M059J (cell line): ENCODE results near the gene SULT2B1. TPM values are rescaled to one million over a fixed set of nuclear protein-coding genes. Genes with fewer than 3 reads are reported as not detected.
"Not testable (repeated sequence)": the region's sequence is repeated elsewhere in the genome, so short reads cannot be mapped to it uniquely, and the experiment has no call there.

ENCODE experiments used
- DNase-seq: peaks from one replicate; pipeline ENCODE4 v3.0.0-alpha.2; 2012; ENCODE audit warnings: low read depth
- total RNA-seq: library from RNA; depleted of rRNA; stranded (reverse); fragments of >200 nt; shearing (Covaris generic); gene quantifications from 2 replicates; pipeline ENCODE4 v1.2.3, GENCODE V29; 2014

SULT2B1 gene
- total RNA-seq, 1 experiment from 2014 or later = not detected

DNA sequence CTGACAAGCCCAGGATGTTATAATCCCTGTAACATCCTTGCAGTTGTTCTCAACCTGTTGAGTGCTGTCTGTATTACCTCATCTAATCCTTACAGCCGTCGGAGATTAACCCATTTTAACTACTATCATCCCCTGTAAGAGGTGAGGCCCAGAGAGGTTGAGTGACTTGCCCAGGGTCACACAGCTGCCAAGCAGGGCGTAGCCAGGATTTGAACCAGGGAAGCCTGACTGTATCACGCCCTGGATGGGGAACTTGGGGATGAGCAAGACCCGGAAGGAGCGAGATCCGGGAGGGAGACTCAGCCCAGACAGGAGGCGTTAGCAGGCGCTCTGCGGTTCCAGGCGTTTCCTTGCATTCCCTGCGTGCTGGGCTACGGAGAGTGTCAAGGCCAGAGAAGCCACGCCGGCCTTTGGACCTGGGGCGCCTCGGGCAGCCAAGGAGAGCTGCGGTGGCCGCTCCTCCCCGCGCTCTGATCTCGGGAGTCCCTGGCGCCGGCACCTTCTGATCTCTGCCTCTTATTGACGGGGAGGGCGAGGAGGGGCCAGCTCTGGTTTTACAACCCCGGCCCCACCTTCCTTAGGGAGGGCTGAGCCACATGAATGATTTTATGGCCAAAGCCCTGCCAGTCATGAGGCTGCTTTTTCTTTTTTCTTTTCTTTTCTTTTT, 6.2 kb downstream of the SULT2B1 start:
- peak; percentile 81 for DNase-seq

DNA sequence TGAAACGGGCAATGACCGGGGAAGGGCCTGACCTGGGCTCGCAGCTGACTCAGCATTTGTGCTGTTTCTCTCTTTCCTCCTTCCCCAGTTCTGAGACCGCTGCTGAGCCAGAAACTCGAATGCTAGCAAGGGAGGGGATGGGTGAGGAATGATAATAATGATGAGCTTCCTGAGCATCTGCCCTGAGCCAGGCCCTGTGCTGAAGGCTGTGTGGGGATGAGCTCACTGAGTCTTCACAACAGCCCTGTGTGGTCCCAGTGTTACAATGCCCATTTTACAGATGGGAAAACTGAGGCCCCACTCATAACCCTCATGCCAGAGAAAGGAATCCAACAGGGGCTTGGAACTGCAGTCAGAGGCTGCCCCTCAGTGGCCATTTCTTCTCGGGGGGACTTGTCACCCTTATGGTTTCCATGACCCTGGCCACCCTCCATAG, 8.1 kb downstream of the SULT2B1 start:
- DNase-seq = peak; percentile 27

DNA sequence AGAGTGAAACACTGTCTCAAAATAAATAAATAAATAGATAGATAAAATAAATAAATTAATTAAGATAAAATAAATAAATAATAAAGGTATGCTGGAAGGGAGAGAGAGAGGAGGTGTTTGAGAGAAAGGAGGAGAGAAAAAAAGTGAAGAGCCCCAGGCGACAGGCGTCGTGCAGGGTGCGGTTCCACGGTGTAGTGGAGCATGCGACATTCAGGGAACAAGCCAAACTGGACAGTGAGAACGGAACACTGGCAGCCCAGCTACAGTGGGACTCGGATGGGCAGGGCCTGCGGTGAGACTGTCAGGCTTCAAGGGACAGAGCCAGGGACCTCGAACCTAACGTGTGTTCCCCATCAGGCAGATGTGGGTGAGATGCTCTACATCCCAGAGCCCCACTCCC, 9.4 kb downstream of the SULT2B1 start:
- no peak for DNase-seq

DNA sequence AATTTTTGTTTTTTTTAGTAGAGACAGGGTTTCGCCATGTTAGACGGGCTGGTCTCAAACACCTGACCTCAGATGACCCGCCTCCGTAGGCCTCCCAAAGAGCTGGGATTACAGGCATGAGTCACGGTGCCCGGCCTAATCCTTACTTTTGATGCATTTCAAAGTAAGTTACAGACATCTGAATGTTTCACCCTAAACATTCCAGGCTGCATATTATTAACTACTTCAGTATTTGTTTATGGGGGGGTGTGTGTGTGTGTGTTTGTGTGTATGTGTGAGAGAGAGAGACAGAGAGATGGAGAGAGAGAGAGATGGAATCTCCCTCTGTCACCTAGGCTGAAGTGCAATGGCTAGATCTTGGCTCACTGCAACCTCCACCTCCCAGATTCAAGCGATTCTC, 13.1 kb downstream of the SULT2B1 start:
- peak; percentile 87 for DNase-seq

DNA sequence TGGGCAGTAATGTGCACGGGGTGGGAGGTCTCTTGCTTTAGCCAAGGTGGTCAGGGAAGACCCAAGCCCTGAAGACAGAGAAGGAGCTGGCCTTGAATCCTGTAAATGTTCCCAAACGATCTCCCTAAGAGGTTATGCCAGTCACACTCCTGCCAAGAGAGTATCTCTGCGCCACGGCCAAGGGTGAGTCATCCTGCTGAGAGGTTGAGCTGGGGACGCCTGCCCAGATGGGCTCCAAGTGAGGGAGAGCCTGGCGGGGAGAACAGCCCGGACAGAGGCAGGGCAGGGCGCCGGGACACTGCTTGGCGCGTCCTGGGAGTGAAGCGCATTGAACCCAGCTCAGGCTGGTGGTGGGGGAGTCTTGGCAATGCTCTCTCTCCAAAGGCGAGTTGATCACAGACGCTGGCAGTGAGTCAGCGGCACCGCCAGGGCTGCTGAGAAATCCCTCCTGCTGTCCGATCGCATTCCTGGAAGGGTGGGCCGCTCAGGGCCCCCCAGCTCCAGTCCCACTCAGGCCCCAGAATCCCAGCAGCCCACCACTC, 16.4 kb downstream of the SULT2B1 start:
- peak; percentile 98 for DNase-seq

- DNase-seq = peak; percentile 65
Measured at GRCh38 chr19:48569814-48570213, 17.8 kb downstream of the SULT2B1 start.

GRCh38 chr19:48571378-48572162, 19.6 kb downstream of the SULT2B1 start:
- DNase-seq = no peak

GRCh38 chr19:48573163-48573505, 21.2 kb downstream of the SULT2B1 start:
- no peak for DNase-seq

GRCh38 chr19:48575931-48576622, 24.1 kb downstream of the SULT2B1 start:
- DNase-seq = no peak

GRCh38 chr19:48577908-48578307, 25.9 kb downstream of the SULT2B1 start:
- not testable (repeated sequence) for DNase-seq

DNA sequence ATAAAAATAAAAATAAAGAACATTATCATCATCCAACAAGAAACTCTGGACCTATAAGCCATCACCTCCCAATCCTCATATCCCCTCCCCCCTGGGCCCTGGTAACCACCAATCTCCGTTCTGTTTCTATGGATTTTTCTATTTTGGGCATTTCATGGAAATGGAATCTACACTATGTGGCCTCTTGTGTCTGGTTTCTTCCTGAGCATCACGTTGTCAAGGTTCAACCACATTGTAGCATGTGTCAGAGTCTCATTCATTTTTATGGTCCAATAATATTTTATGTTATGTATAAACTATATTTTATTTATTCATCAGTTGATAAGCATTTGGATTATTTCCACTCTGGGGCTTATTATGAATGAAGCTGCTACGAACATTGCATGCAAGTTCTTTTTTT, 26.9 kb downstream of the SULT2B1 start:
- DNase-seq = peak; percentile 32

GRCh38 chr19:48582168-48582567, 30.2 kb downstream of the SULT2B1 start:
- no peak for DNase-seq

GRCh38 chr19:48587387-48587786, 35.4 kb downstream of the SULT2B1 start:
- no peak for DNase-seq

DNA sequence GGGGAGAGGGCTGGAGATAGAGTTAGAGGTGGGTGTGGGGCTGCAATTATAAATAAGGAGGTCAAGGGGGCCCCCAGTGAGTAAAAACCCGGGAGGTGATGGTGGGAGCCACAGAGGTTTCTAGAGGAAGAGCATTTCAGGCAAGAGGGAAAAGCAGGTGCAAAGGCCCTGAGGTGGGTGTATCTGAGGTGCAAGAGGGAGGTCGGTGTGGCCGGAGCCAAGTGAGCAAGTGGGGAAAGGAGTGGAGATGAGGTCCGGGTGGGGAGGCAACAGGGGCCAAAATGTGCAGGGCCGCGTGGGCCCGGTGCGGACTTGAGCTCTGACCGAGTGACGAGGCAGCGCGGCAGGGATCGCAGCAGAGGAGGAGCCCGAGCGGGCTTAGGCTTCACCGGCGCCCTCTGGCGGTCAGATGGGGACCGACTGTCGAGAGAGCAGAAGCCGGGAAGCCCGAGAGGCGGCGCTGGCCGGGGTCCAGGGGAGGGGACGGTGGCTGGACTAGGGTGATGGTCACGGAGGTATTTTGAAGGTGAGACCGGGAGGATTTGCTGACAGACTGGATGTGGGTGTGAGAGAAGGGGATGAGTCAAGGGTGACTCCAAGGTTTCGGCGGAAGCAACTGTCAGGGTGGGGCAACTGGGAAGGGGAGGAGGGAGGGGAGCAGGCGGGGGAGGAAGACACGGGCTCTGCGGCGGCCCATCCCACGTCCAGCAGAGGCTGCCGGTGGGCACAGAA, 36.9 kb downstream of the SULT2B1 start:
- DNase-seq = peak; percentile 88

DNA sequence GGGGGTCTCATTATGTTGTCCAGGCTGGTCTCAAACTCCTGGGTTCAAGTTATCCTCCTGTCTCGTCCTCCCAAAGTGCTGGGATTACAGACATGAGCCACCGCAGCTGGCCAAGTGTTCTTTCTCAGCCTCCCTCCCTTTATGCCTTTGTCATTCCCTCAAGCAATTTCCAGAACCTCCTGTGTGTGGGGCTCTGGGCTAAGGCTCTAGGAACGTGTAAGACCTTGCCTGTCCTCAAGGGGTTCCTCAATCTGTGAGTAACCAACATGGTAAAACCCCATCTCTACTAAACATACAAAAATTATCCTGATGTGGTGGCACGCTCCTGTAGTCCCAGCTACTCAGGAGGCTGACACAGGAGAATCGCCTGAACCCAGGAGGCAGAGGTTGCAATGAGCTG, 39.0 kb downstream of the SULT2B1 start:
- DNase-seq = peak; percentile 44

DNA sequence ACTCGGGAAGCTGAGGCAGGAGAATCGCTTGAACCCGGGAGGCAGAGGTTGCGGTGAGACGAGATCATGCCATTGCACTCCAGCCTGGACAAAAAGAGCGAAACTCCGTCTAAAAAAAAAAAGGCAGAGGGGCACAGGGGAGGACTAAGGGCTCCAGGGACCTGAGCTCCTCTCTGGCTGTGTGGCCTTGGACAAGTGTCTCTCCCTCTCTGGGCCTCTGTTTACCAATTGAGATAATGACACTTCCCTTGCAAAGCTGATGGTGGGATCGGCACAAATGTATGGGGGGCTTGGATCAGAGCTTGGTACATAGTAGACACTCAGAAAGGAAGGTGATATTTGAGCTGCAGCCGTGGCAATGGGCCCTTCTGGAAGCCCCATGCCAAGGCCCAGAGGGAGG, 43.2 kb downstream of the SULT2B1 start:
- DNase-seq = no peak

DNA sequence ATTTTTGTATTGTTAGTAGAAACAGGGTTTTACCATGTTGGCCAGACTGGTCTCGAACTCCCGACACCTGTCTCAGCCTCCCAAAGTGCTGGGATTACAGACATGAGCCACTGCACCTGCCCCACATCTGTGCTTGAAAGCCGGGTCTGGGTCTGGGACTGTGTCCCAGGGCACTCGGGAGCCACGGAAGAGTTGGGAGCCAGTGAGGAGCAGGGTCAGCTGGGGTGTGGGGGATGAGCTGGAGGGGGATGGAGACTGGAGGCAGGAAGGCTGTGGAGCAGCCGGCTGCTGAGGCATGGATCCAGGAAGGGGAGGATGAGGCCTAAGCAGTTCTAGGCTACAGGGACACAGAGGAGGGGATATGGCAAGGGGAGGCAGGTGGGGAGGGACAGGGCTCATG, 43.9 kb downstream of the SULT2B1 start:
- DNase-seq = no peak

DNA sequence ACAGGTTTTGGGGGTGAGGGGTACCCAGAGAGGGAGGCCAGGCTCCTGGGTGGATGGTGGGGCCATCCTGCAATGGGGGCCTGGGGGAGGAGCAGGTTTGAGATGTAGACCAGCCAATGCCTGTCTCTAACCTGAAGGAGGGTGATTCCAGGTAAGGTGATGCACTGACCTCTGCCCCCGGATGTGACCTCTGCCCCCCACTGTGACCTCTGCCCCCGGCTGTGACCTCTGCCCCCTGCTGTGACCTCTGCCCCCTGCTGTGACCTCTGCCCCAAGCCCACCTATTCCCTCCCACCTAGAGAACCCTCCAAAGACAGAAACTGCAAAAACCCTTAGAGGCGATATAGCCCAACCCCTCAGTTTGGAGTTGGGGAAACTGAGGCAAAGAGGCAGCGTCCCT, 44.3 kb downstream of the SULT2B1 start:
- DNase-seq = no peak

DNA sequence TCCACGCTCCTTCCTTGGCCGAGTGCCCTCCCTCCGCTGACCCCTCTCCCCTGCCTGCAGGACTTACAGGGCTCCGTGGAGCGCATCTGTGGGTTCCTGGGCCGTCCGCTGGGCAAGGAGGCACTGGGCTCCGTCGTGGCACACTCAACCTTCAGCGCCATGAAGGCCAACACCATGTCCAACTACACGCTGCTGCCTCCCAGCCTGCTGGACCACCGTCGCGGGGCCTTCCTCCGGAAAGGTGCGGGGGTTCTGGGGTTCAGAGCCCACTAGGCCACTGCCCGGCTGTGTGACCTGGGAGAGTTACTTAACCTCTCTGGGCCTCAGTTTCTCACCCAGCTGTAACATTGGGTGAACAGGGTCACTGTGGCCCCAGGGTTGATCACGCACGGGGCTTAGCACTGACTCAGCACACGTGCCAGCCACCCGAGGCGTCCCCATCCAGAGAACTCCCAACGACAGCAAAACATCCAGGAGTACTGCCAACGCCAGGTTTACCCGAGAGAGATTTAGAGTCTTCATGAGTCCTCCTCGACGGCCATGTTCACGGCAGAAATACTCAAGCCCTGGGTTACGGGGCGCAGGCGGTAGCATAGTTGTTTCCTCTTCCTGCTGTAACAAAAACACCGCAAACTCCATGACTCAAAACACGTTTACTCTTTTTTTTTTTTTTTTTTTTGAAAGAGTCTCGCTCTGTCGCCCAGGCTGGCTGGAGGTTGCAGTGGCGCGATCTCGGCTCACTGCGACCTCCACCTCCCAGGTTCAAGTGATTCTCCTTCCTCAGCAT, 44.9 kb downstream of the SULT2B1 start:
- DNase-seq = peak; percentile 36

GRCh38 chr19:48598996-48599700, 47.2 kb downstream of the SULT2B1 start:
- DNase-seq = no peak
